SK-N-MC (cell line): ENCODE measurements around the gene ZDHHC11.

Experiments used
- DNase-seq: peaks from one replicate; pipeline ENCODE4 v3.0.0-alpha.2; 2011; ENCODE audit warnings: low read depth, low spot score
- H3K27ac ChIP-seq: fragments of 200-600 bp; sonication (generic); 2 replicates; pipeline ENCODE4 v1.5.1; 2016; ENCODE audit warnings: mixed run types
- H3K36me3 ChIP-seq: fragments of 200-600 bp; sonication (generic); 2 replicates; pipeline ENCODE4 v1.6.1; 2017; ENCODE audit warnings: antibody characterized with exemption, low read length, mixed read lengths; ENCODE audit not compliant: insufficient read depth
- H3K4me3 ChIP-seq: fragments of 200-600 bp; sonication (generic); 2 replicates; pipeline ENCODE4 v1.5.1; 2016
- H3K9ac ChIP-seq: fragments of 200-600 bp; sonication (generic); 2 replicates; pipeline ENCODE4 v1.8.0; 2017; ENCODE audit warnings: mixed run types, mixed read lengths; ENCODE audit not compliant: insufficient read length
- H3K9me3 ChIP-seq: fragments of 200-600 bp; sonication (generic); 2 replicates; pipeline ENCODE4 v1.6.1; 2017; ENCODE audit warnings: low read depth, mild to moderate bottlenecking, antibody characterized with exemption, low read length, moderate library complexity, mixed read lengths
- EZH2 ChIP-seq: fragments of 200-600 bp; sonication (generic); IDR thresholded peaks from one replicate; pipeline ENCODE4 v1.6.1; 2017; ENCODE audit warnings: antibody characterized with exemption
- FOXP2 ChIP-seq: optimal IDR thresholded peaks from 2 replicates; pipeline ENCODE3; 2011; ENCODE audit warnings: mild to moderate bottlenecking, moderate library complexity; ENCODE audit not compliant: insufficient read depth; ENCODE audit errors: extremely low read length, control extremely low read depth
- POLR2AphosphoS5 ChIP-seq: IDR thresholded peaks from 2 replicates; pipeline ENCODE4 v1.6.1; 2012; ENCODE audit warnings: mild to moderate bottlenecking, low read depth, low read length, borderline replicate concordance

The ZDHHC11 gene

GRCh38 chr5:871596-872298 lies 21.0 kb upstream of the ZDHHC11 start:
- no peak overlapping the region for H3K9ac ChIP-seq
- no peak for TF ChIP-seq FOXP2
- no peak for TF ChIP-seq EZH2
- no peak for TF ChIP-seq POLR2AphosphoS5
- DNase-seq: no peak
- H3K9me3 ChIP-seq: no peaks in the 10 kb centered on the region
- no peak overlapping the region for H3K4me3 ChIP-seq
- H3K27ac ChIP-seq: no peak overlapping the region
- H3K36me3 ChIP-seq: peaks cover 88% of the 10 kb centered on the region

GRCh38 chr5:870956-871355 lies 20.2 kb upstream of the ZDHHC11 start:
- Histone ChIP-seq H3K9ac (no peak overlapping the region), H3K4me3 (no peak overlapping the region), H3K36me3 (peaks cover 85% of the 10 kb centered on the region), H3K27ac (no peak overlapping the region), H3K9me3 (no peaks in the 10 kb centered on the region)
- no peak for DNase-seq
- TF ChIP-seq POLR2AphosphoS5: no peak
- no peak for TF ChIP-seq FOXP2
- TF ChIP-seq EZH2: no peak

- Histone ChIP-seq H3K4me3 (no peak overlapping the region), H3K9me3 (no peaks in the 10 kb centered on the region), H3K36me3 (peaks cover 80% of the 10 kb centered on the region), H3K9ac (no peak overlapping the region), H3K27ac (no peak overlapping the region)
- no peak for DNase-seq
- TF ChIP-seq POLR2AphosphoS5 (no peak), EZH2 (no peak), FOXP2 (no peak)
Observed at GRCh38 chr5:868428-869135, 17.8 kb upstream of the ZDHHC11 start.

GRCh38 chr5:867300-867870 lies 16.6 kb upstream of the ZDHHC11 start:
- Histone ChIP-seq H3K9ac (no peak overlapping the region), H3K27ac (no peak overlapping the region), H3K4me3 (no peak overlapping the region), H3K36me3 (peaks cover 76% of the 10 kb centered on the region), H3K9me3 (no peaks in the 10 kb centered on the region)
- no peak for DNase-seq
- no peak for TF ChIP-seq EZH2
- no peak for TF ChIP-seq POLR2AphosphoS5
- TF ChIP-seq FOXP2: no peak

GRCh38 chr5:865771-866170 lies 15.0 kb upstream of the ZDHHC11 start:
- H3K36me3 ChIP-seq: peaks cover 60% of the 10 kb centered on the region

GRCh38 chr5:865168-865521 lies 14.4 kb upstream of the ZDHHC11 start:
- no peak overlapping the region for H3K9ac ChIP-seq
- DNase-seq: no peak
- H3K4me3 ChIP-seq: no peak overlapping the region
- no peaks in the 10 kb centered on the region for H3K9me3 ChIP-seq
- no peak for TF ChIP-seq EZH2
- TF ChIP-seq POLR2AphosphoS5: no peak
- no peak for TF ChIP-seq FOXP2
- no peak overlapping the region for H3K27ac ChIP-seq
- H3K36me3 ChIP-seq: peaks cover 54% of the 10 kb centered on the region

More at GRCh38 chr5:865771-866170, 15.0 kb upstream of the ZDHHC11 start:
- DNase-seq: no peak
- H3K27ac ChIP-seq: no peak overlapping the region
- no peak overlapping the region for H3K4me3 ChIP-seq
- no peaks in the 10 kb centered on the region for H3K9me3 ChIP-seq
- TF ChIP-seq EZH2 (no peak), FOXP2 (no peak), POLR2AphosphoS5 (no peak)
- H3K9ac ChIP-seq: no peak overlapping the region

- DNase-seq: no peak
- Histone ChIP-seq H3K27ac (no peak overlapping the region), H3K4me3 (no peak overlapping the region), H3K36me3 (peaks cover 48% of the 10 kb centered on the region), H3K9me3 (no peaks in the 10 kb centered on the region), H3K9ac (no peak overlapping the region)
- no peak for TF ChIP-seq FOXP2
- no peak for TF ChIP-seq EZH2
- no peak for TF ChIP-seq POLR2AphosphoS5
Observed at GRCh38 chr5:864492-865167, 13.8 kb upstream of the ZDHHC11 start.

GRCh38 chr5:863244-863805 lies 12.5 kb upstream of the ZDHHC11 start:
- DNase-seq: no peak

More at GRCh38 chr5:863244-863805, 12.5 kb upstream of the ZDHHC11 start:
- no peak for TF ChIP-seq FOXP2
- TF ChIP-seq EZH2: no peak
- no peak for TF ChIP-seq POLR2AphosphoS5
- Histone ChIP-seq H3K36me3 (peaks cover 35% of the 10 kb centered on the region), H3K9me3 (no peaks in the 10 kb centered on the region), H3K4me3 (no peak overlapping the region), H3K27ac (no peak overlapping the region), H3K9ac (no peak overlapping the region)
